ENCODE results near the gene ALDH1A3. TPM values are rescaled to one million over a fixed set of nuclear protein-coding genes. Genes with fewer than 3 reads are reported as not detected.
A peak's percentile ranks its signal among the peaks of the same experiment; 100 is the strongest.

The ALDH1A3 gene
- total RNA-seq, 5 donors from 2014 or later (not counting 1 experiment from before 2014, with no cell fraction given), result 0.26 to 1.2 (median 0.38) TPM; not detected in 2

DNA sequence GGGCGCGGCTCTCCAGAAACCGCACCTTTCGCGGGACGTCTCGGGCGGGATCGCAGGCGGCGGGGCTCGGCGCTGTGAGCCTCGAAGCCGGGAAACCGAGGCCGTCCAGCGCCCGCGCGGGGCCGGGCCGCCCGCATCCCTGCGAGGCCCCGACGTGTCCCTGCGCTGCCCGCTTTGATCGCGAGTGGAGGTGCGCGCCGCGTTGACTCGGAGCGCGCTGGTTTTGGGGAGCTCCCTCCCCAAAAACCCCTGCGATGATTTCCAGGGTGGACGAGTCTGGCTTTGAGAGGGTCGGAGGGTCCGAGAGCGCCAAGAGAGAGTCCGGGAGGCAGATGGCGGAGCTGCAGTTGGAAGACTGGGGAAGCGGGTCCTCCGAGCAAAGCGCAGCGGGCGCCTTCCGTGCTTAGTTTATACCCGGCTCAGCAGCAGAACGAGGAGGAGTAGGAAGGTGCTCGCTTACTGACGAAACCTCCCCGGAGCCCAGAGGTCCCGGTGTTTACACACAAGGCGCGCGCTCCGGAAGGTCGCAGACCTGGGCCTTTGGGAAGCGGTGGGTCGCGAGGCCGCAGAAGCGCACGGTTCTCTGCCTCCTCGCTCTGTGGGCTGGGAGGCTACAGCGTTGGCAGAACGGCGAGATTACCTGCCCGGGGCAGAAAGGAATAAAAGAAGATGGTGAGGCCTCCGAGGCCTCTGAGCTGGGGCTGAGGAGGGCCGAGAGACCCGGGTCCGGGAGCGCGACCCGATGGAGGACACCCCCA is 687 bp downstream of the ALDH1A3 start:
- Histone ChIP-seq H3K4me1 (ENCODE audit: control insufficient read depth in 1 of 2, extremely low read depth in 1 of 2, insufficient read depth in 2 of 2, low read length in 2 of 2) (peaks cover 0 to 5% of the 10 kb centered on the region in 2 experiments), H3K36me3 (ENCODE audit: control insufficient read depth in 2 of 2, extremely low read depth in 1 of 2, insufficient read depth in 1 of 2, low read length in 1 of 2) (no peaks in the 10 kb centered on the region), H3K27me3 (replicated peaks in 1 of 2; ENCODE audit: control insufficient read depth in 2 of 2, extremely low read depth in 1 of 2, insufficient read depth in 2 of 2, low read length in 1 of 2) (peaks cover 18 to 52% of the 10 kb centered on the region in 2 experiments), H3K4me3 (ENCODE audit: control insufficient read depth in 1 of 2, extremely low read depth in 1 of 2, low read length in 1 of 2) (no peak overlapping the region), H3K9me3 (no peaks in the 10 kb centered on the region), H3K27ac (ENCODE audit: low read length) (no peak overlapping the region)
- H3K27ac Mint-ChIP-seq, result no peak overlapping the region
- no peaks in the 10 kb centered on the region for H3K36me3 Mint-ChIP-seq
- no peak for DNase-seq
- ATAC-seq (replicated peaks in 1 of 4), result no peak
- WGBS (ENCODE audit: insufficient coverage), result 6% methylated on average over 80 of the region's 80 CpGs
- H3K4me3 Mint-ChIP-seq, result peak overlapping the region in 2 of 3 donors; percentile 34 to 62
- H3K9me3 Mint-ChIP-seq, result no peaks in the 10 kb centered on the region
- POLR2A ChIA-PET, result interaction anchor here in 1 of 2 donors (0.6 kb wide), 1 partner anchor 950 kb away, joined by 3 read pairs; no protein-coding TSS in a partner anchor
- peaks cover 73 to 83% of the 10 kb centered on the region in 2 donors for H3K27me3 Mint-ChIP-seq
- CTCF ChIA-PET, result no interaction called here
- peaks cover 9 to 13% (median 12%) of the 10 kb centered on the region in 3 donors for H3K4me1 Mint-ChIP-seq

DNA sequence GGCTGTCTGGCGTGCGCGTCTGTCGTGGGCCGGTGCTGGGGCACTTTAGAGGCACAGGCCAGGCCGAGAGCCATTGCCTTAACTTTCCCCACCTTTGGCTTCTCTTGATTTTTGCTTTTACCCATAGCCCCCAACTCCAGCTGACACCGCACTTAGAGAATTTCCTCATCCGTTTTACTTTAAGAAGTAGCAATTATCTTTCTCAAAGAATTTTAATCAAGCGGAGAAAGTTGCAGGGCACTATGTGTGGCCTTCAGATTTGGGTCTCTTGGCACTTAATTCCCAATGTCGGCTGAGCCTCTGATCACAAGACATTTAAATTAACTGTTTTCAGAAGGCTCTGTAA is 1.2 kb downstream of the ALDH1A3 start:
- ChIA-PET CTCF (interaction anchor here in 1 of 2 donors (0.6 kb wide), 1 partner anchor 8 kb away, joined by 3 read pairs; no protein-coding TSS in a partner anchor), POLR2A (interaction anchor here in 1 of 2 donors (0.6 kb wide), 1 partner anchor 380 kb away, joined by 3 read pairs; no protein-coding TSS in a partner anchor)

DNA sequence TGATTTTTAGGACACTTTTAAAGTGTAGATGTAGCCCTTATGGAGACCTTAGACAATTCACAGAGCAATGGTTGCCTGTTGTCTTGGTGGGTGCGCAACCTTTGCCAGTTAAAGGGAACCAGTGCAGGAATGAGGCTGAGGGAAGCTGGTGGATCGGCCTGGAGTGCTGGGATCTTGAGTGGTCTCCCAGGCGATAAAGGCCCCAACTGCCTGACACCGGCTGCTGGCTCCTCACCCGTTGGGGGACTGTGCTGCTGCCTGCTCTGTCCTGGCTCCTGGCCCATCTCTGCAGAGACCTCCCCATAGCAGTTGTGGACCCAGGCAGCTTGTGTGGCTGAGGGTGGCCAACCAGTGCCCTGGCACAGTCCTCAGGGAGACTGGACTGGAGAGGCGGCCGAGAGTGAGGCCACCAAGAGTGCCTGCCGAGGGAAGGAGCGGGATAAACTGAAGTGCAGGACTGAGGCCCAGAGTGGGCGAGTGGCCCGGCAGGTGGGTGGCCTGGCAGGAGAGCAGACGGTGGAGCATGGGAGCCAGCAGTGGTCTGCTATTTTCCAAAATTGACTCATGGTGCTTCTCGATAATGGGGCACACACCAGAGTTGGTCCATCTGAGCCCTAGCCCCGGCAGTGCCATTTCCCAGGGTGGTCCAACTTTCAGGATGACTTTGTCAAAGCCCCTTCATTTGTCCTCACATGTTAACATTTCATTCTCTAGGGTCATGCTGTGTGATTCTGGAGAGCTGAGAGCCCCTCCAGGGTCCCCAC is 2.1 kb downstream of the ALDH1A3 start:
- no peaks in the 10 kb centered on the region for H3K36me3 ChIP-seq (ENCODE audit: control insufficient read depth in 2 of 2, extremely low read depth in 1 of 2, insufficient read depth in 1 of 2, low read length in 1 of 2)
- Mint-ChIP-seq H3K27ac (no peak overlapping the region), H3K9me3 (no peaks in the 10 kb centered on the region), H3K4me1 (peaks cover 9 to 13% (median 12%) of the 10 kb centered on the region in 3 donors), H3K36me3 (no peaks in the 10 kb centered on the region), H3K4me3 (peak overlapping the region in 1 of 3 donors; percentile 62), H3K27me3 (peaks cover 72 to 78% of the 10 kb centered on the region in 2 donors)
- POLR2A ChIA-PET, result interaction anchor here in 1 of 2 donors (0.6 kb wide), 1 partner anchor 379 kb away, joined by 3 read pairs; no protein-coding TSS in a partner anchor
- no peak overlapping the region for H3K27ac ChIP-seq (ENCODE audit: low read length)
- no peaks in the 10 kb centered on the region for H3K9me3 ChIP-seq
- DNase-seq, result no peak
- WGBS (ENCODE audit: insufficient coverage), result 90% methylated on average over 13 of the region's 14 CpGs
- no peak for ATAC-seq (replicated peaks in 1 of 4)
- CTCF ChIA-PET, result interaction anchor here in 1 of 2 donors (0.6 kb wide), 1 partner anchor 8 kb away, joined by 3 read pairs; no protein-coding TSS in a partner anchor
- peaks cover 18 to 51% of the 10 kb centered on the region in 2 experiments for H3K27me3 ChIP-seq (replicated peaks in 1 of 2; ENCODE audit: control insufficient read depth in 2 of 2, extremely low read depth in 1 of 2, insufficient read depth in 2 of 2, low read length in 1 of 2)
- H3K4me1 ChIP-seq (ENCODE audit: control insufficient read depth in 1 of 2, extremely low read depth in 1 of 2, insufficient read depth in 2 of 2, low read length in 2 of 2), result peaks cover 0 to 5% of the 10 kb centered on the region in 2 experiments
- H3K4me3 ChIP-seq (ENCODE audit: control insufficient read depth in 1 of 2, extremely low read depth in 1 of 2, low read length in 1 of 2), result no peak overlapping the region

More for the DNA sequence above, 1.2 kb downstream of the ALDH1A3 start:
- Histone ChIP-seq H3K4me1 (ENCODE audit: control insufficient read depth in 1 of 2, extremely low read depth in 1 of 2, insufficient read depth in 2 of 2, low read length in 2 of 2) (peaks cover 0 to 5% of the 10 kb centered on the region in 2 experiments), H3K36me3 (ENCODE audit: control insufficient read depth in 2 of 2, extremely low read depth in 1 of 2, insufficient read depth in 1 of 2, low read length in 1 of 2) (no peaks in the 10 kb centered on the region), H3K27me3 (replicated peaks in 1 of 2; ENCODE audit: control insufficient read depth in 2 of 2, extremely low read depth in 1 of 2, insufficient read depth in 2 of 2, low read length in 1 of 2) (peaks cover 18 to 48% of the 10 kb centered on the region in 2 experiments), H3K9me3 (no peaks in the 10 kb centered on the region), H3K27ac (ENCODE audit: low read length) (no peak overlapping the region), H3K4me3 (ENCODE audit: control insufficient read depth in 1 of 2, extremely low read depth in 1 of 2, low read length in 1 of 2) (no peak overlapping the region)
- Mint-ChIP-seq H3K27me3 (peaks cover 73 to 82% of the 10 kb centered on the region in 2 donors), H3K27ac (no peak overlapping the region), H3K36me3 (no peaks in the 10 kb centered on the region), H3K4me1 (peaks cover 9 to 13% (median 12%) of the 10 kb centered on the region in 3 donors), H3K4me3 (peak overlapping the region; percentile 34 to 62 (median 41)), H3K9me3 (no peaks in the 10 kb centered on the region)
- DNase-seq (no peak), ATAC-seq (replicated peaks in 1 of 4) (no peak)
- 41% methylated on average over 7 of the region's 10 CpGs for WGBS (ENCODE audit: insufficient coverage)

DNA sequence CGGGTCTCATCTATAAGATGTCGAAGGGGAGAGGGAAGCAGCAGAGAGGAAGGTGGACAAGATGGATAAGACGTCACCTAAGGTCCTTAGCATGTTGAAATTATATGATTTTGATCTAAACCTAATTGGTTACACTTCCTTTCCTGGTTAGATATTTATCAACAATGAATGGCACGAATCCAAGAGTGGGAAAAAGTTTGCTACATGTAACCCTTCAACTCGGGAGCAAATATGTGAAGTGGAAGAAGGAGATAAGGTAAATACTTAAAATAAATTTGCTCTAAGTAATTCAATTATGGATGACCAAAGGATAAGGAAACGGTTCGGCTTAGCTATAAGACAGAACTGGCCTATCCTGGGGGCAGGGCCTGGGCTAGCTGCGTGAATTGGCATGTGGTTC is 5.5 kb downstream of the ALDH1A3 start:
- Mint-ChIP-seq H3K27ac (no peak overlapping the region), H3K9me3 (no peaks in the 10 kb centered on the region), H3K4me3 (no peak overlapping the region), H3K27me3 (peaks cover 69 to 77% of the 10 kb centered on the region in 2 donors), H3K4me1 (peaks cover 9 to 14% (median 9%) of the 10 kb centered on the region in 3 donors), H3K36me3 (no peaks in the 10 kb centered on the region)
- Histone ChIP-seq H3K36me3 (ENCODE audit: control insufficient read depth in 2 of 2, extremely low read depth in 1 of 2, insufficient read depth in 1 of 2, low read length in 1 of 2) (no peaks in the 10 kb centered on the region), H3K4me3 (ENCODE audit: control insufficient read depth in 1 of 2, extremely low read depth in 1 of 2, low read length in 1 of 2) (no peak overlapping the region), H3K9me3 (no peaks in the 10 kb centered on the region), H3K27ac (ENCODE audit: low read length) (no peak overlapping the region), H3K4me1 (ENCODE audit: control insufficient read depth in 1 of 2, extremely low read depth in 1 of 2, insufficient read depth in 2 of 2, low read length in 2 of 2) (peaks cover 0 to 7% of the 10 kb centered on the region in 2 experiments), H3K27me3 (replicated peaks in 1 of 2; ENCODE audit: control insufficient read depth in 2 of 2, extremely low read depth in 1 of 2, insufficient read depth in 2 of 2, low read length in 1 of 2) (peaks cover 16 to 54% of the 10 kb centered on the region in 2 experiments)
- ATAC-seq (replicated peaks in 1 of 4), result no peak
- ChIA-PET POLR2A (no interaction called here), CTCF (no interaction called here)
- WGBS (ENCODE audit: insufficient coverage), result no CpG with 5 or more reads among the region's 8 CpGs
- no peak for DNase-seq

DNA sequence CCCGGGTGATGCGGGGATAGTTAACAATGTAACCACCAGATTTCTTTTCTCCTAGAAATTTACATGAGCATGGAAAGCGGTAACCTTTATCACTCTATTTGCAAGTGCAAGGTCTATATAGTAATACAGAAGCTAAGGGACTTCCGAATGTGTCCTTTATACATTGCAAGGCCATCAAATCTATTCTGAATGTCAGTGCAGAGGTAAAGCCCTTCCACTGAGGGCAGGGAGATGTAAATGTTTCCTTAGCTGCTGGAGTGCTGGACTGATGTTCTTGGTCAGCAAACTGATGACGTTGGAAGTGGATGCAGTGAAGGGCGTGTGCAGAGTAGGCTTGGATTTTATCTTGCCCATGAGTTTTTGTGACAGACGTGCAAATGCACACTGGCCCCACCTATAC is 6.2 kb downstream of the ALDH1A3 start:
- Mint-ChIP-seq H3K36me3 (no peaks in the 10 kb centered on the region), H3K4me1 (peaks cover 2 to 9% (median 2%) of the 10 kb centered on the region in 3 donors), H3K9me3 (no peaks in the 10 kb centered on the region), H3K27me3 (peaks cover 66 to 76% of the 10 kb centered on the region in 2 donors), H3K4me3 (no peak overlapping the region), H3K27ac (no peak overlapping the region)
- no peak overlapping the region for H3K27ac ChIP-seq (ENCODE audit: low read length)
- 86% methylated on average over 1 of the region's 7 CpGs for WGBS (ENCODE audit: insufficient coverage)
- ChIA-PET CTCF (interaction anchor here (0.6 kb wide), 2 partner anchors 168 to 682 kb away, joined by 4 read pairs; no protein-coding TSS in a partner anchor), POLR2A (no interaction called here)
- DNase-seq (no peak), ATAC-seq (replicated peaks in 1 of 4) (no peak)
- H3K9me3 ChIP-seq, result no peaks in the 10 kb centered on the region
- H3K4me1 ChIP-seq (ENCODE audit: control insufficient read depth in 1 of 2, extremely low read depth in 1 of 2, insufficient read depth in 2 of 2, low read length in 2 of 2), result peaks cover 0 to 2% of the 10 kb centered on the region in 2 experiments
- no peak overlapping the region for H3K4me3 ChIP-seq (ENCODE audit: control insufficient read depth in 1 of 2, extremely low read depth in 1 of 2, low read length in 1 of 2)
- peaks cover 17 to 50% of the 10 kb centered on the region in 2 experiments for H3K27me3 ChIP-seq (replicated peaks in 1 of 2; ENCODE audit: control insufficient read depth in 2 of 2, extremely low read depth in 1 of 2, insufficient read depth in 2 of 2, low read length in 1 of 2)
- no peaks in the 10 kb centered on the region for H3K36me3 ChIP-seq (ENCODE audit: control insufficient read depth in 2 of 2, extremely low read depth in 1 of 2, insufficient read depth in 1 of 2, low read length in 1 of 2)

DNA sequence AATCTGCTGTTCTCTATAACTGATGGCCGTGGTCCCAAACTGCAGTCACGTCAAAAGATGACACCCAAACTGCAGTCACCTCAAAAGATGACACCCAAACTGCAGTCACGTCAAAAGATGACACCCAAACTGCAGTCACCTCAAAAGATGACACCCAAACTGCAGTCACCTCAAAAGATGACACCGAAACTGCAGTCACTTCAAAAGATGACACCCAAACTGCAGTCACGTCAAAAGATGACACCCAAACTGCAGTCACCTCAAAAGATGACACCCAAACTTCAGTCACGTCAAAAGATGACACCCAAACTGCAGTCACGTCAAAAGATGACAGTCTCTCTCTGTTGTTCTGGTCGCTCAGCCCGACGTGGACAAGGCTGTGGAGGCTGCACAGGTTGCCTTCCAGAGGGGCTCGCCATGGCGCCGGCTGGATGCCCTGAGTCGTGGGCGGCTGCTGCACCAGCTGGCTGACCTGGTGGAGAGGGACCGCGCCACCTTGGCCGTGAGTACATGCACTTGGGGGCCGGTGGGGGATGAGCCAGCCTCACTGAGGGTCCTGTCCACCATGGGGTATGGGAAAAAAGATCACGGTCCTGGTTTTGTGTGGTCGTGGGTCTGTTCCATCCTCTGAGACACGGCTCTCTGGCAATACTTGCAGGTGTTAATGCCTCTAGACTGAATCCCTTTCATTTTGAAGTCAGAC is 7.7 kb downstream of the ALDH1A3 start:
- peaks cover 10 to 55% of the 10 kb centered on the region in 2 experiments for H3K27me3 ChIP-seq (replicated peaks in 1 of 2; ENCODE audit: control insufficient read depth in 2 of 2, extremely low read depth in 1 of 2, insufficient read depth in 2 of 2, low read length in 1 of 2)
- no peaks in the 10 kb centered on the region for H3K36me3 ChIP-seq (ENCODE audit: control insufficient read depth in 2 of 2, extremely low read depth in 1 of 2, insufficient read depth in 1 of 2, low read length in 1 of 2)
- no peaks in the 10 kb centered on the region for H3K36me3 Mint-ChIP-seq
- H3K9me3 ChIP-seq, result no peaks in the 10 kb centered on the region
- peaks cover 62 to 76% of the 10 kb centered on the region in 2 donors for H3K27me3 Mint-ChIP-seq
- peaks cover 0 to 6% (median 0%) of the 10 kb centered on the region in 3 donors for H3K4me1 Mint-ChIP-seq
- POLR2A ChIA-PET, result no interaction called here
- ATAC-seq (replicated peaks in 1 of 4) (no peak), DNase-seq (no peak)
- H3K4me3 Mint-ChIP-seq, result no peak overlapping the region
- CTCF ChIA-PET, result no interaction called here
- H3K27ac Mint-ChIP-seq, result no peak overlapping the region
- H3K27ac ChIP-seq (ENCODE audit: low read length), result no peak overlapping the region
- H3K4me3 ChIP-seq (ENCODE audit: control insufficient read depth in 1 of 2, extremely low read depth in 1 of 2, low read length in 1 of 2), result no peak overlapping the region
- peaks cover 0 to 2% of the 10 kb centered on the region in 2 experiments for H3K4me1 ChIP-seq (ENCODE audit: control insufficient read depth in 1 of 2, extremely low read depth in 1 of 2, insufficient read depth in 2 of 2, low read length in 2 of 2)
- 85% methylated on average over 22 of the region's 22 CpGs for WGBS (ENCODE audit: insufficient coverage)
- H3K9me3 Mint-ChIP-seq, result no peaks in the 10 kb centered on the region
